SU-DHL-6 (cell line): ENCODE measurements around the gene TMSB15C.
"Not testable (repeated sequence)": the region's sequence is repeated elsewhere in the genome, so short reads cannot be mapped to it uniquely, and the experiment has no call there.

ENCODE experiments used
- H2AFZ ChIP-seq: fragments of 200-600 bp; sonication (generic); 2 replicates; pipeline ENCODE4 v1.6.1; 2014; ENCODE audit warnings: low read depth, mild to moderate bottlenecking, moderate library complexity, mixed read lengths, antibody characterized with exemption, low read length; ENCODE audit not compliant: severe bottlenecking
- H3F3A ChIP-seq: fragments of 200-600 bp; shearing (Covaris generic); 2 replicates; pipeline ENCODE4 v1.6.0; 2016; ENCODE audit warnings: antibody characterized with exemption, mild to moderate bottlenecking; ENCODE audit not compliant: insufficient read depth
- H3K27ac ChIP-seq: fragments of 200-600 bp; sonication (generic); 2 replicates; pipeline ENCODE4 v1.5.1; 2016; ENCODE audit warnings: low read depth, mild to moderate bottlenecking, low read length, moderate library complexity, mixed read lengths
- H3K27me3 ChIP-seq: fragments of 200-600 bp; sonication (generic), shearing (Covaris generic); 2 replicates; pipeline ENCODE4 v1.6.0; 2014; ENCODE audit warnings: mild to moderate bottlenecking, low read length
- H3K36me3 ChIP-seq: fragments of 200-600 bp; sonication (generic); 2 replicates; pipeline ENCODE4 v1.6.1; 2014; ENCODE audit warnings: mild to moderate bottlenecking, low read length, mixed read lengths
- H3K4me2 ChIP-seq: fragments of 300-600, 200-600 bp; shearing (Covaris generic), sonication (generic); 2 replicates; pipeline ENCODE4 v1.6.0; 2014; ENCODE audit warnings: low read length, low read depth, mild to moderate bottlenecking; ENCODE audit not compliant: poor library complexity, severe bottlenecking
- H3K4me3 ChIP-seq: fragments of 200-600 bp; sonication (generic); 2 replicates; pipeline ENCODE4 v1.5.1; 2014; ENCODE audit warnings: antibody characterized with exemption, low read length, mild to moderate bottlenecking, mixed read lengths; ENCODE audit not compliant: insufficient read depth, poor library complexity, severe bottlenecking
- H3K79me2 ChIP-seq: fragments of 200-600 bp; sonication (generic); 2 replicates; pipeline ENCODE4 v1.6.1; 2014; ENCODE audit warnings: mild to moderate bottlenecking, low read length, moderate library complexity; ENCODE audit not compliant: insufficient read depth
- H3K9ac ChIP-seq: fragments of 200-600 bp; sonication (generic); 2 replicates; pipeline ENCODE4 v1.7.0; 2014; ENCODE audit warnings: mild to moderate bottlenecking, low read length
- H3K9me2 ChIP-seq: fragments of 200-600 bp; sonication (generic); replicated peaks from 2 replicates; pipeline ENCODE4 v1.6.1; 2014; ENCODE audit warnings: low read length; ENCODE audit not compliant: insufficient read depth
- H3K9me3 ChIP-seq: fragments of 200-600 bp; sonication (generic); 2 replicates; pipeline ENCODE4 v1.6.1; 2014; ENCODE audit warnings: low read length, mixed read lengths; ENCODE audit not compliant: insufficient read depth
- H4K20me1 ChIP-seq: fragments of 200-600 bp; sonication (generic); 2 replicates; pipeline ENCODE4 v1.6.1; 2014; ENCODE audit warnings: low read depth, mild to moderate bottlenecking, antibody characterized with exemption, low read length, moderate library complexity, mixed read lengths
- CTCF ChIP-seq: fragments of 200-600 bp; sonication (generic); IDR thresholded peaks from one replicate; pipeline ENCODE4 v1.5.1; 2017; ENCODE audit warnings: antibody characterized with exemption, mild to moderate bottlenecking, low read length, moderate library complexity; ENCODE audit not compliant: insufficient read depth, poor library complexity, severe bottlenecking
- EZH2phosphoT487 ChIP-seq: fragments of 200-600 bp; sonication (generic), shearing (Covaris generic); conservative IDR thresholded peaks from 2 replicates; pipeline ENCODE4 v1.6.1; 2018; ENCODE audit warnings: mild to moderate bottlenecking, antibody characterized with exemption, low read length, moderate library complexity, mixed read lengths

The TMSB15C gene

GRCh38 chrX:104085477-104085876 is 9.4 kb upstream of the TMSB15C start:
- no peak overlapping the region for H2AFZ ChIP-seq
- no peaks in the 10 kb centered on the region for H3K27me3 ChIP-seq
- no peaks in the 10 kb centered on the region for H3K9me3 ChIP-seq
- no peaks in the 10 kb centered on the region for H3F3A ChIP-seq
- no peaks in the 10 kb centered on the region for H3K36me3 ChIP-seq
- H3K4me3 ChIP-seq: no peak overlapping the region
- H3K9me2 ChIP-seq: no peaks in the 10 kb centered on the region
- no peaks in the 10 kb centered on the region for H4K20me1 ChIP-seq
- no peak overlapping the region for H3K27ac ChIP-seq
- no peaks in the 10 kb centered on the region for H3K79me2 ChIP-seq
- H3K9ac ChIP-seq: no peak overlapping the region
- TF ChIP-seq EZH2phosphoT487 (no peak), CTCF (no peak)
- H3K4me2 ChIP-seq: no peak overlapping the region

- Histone ChIP-seq H3K79me2 (no peaks in the 10 kb centered on the region), H3K4me3 (no peak overlapping the region), H3K4me2 (no peak overlapping the region), H2AFZ (no peak overlapping the region), H3K27me3 (no peaks in the 10 kb centered on the region), H3K36me3 (no peaks in the 10 kb centered on the region), H3K9ac (no peak overlapping the region), H3K27ac (no peak overlapping the region), H3K9me2 (no peaks in the 10 kb centered on the region), H4K20me1 (no peaks in the 10 kb centered on the region), H3F3A (no peaks in the 10 kb centered on the region), H3K9me3 (no peaks in the 10 kb centered on the region)
- TF ChIP-seq EZH2phosphoT487 (no peak), CTCF (no peak)
Measured at GRCh38 chrX:104084534-104085277, 8.7 kb upstream of the TMSB15C start.

- Histone ChIP-seq H3F3A (no peaks in the 10 kb centered on the region), H3K4me2 (no peak overlapping the region), H3K4me3 (no peak overlapping the region), H3K9me3 (no peaks in the 10 kb centered on the region), H3K79me2 (no peaks in the 10 kb centered on the region), H3K9ac (no peak overlapping the region), H3K9me2 (no peaks in the 10 kb centered on the region), H3K27me3 (no peaks in the 10 kb centered on the region), H2AFZ (no peak overlapping the region), H3K36me3 (no peaks in the 10 kb centered on the region), H4K20me1 (no peaks in the 10 kb centered on the region), H3K27ac (no peak overlapping the region)
- no peak for TF ChIP-seq EZH2phosphoT487
- no peak for TF ChIP-seq CTCF
Measured at GRCh38 chrX:104084063-104084462, 8.0 kb upstream of the TMSB15C start.

- H3K9ac ChIP-seq, H3K79me2 ChIP-seq, H3K4me2 ChIP-seq, H3K9me2 ChIP-seq, H3K9me3 ChIP-seq, H3K27me3 ChIP-seq, H3F3A ChIP-seq, H3K27ac ChIP-seq, H2AFZ ChIP-seq, H3K36me3 ChIP-seq, H4K20me1 ChIP-seq, H3K4me3 ChIP-seq: not testable (repeated sequence)
Measured at GRCh38 chrX:104077854-104078253, 1.8 kb upstream of the TMSB15C start.

- H3K9me3 ChIP-seq, H3K36me3 ChIP-seq, H3K79me2 ChIP-seq, H3K27ac ChIP-seq, H3F3A ChIP-seq, H4K20me1 ChIP-seq, H3K4me2 ChIP-seq, H2AFZ ChIP-seq, H3K9me2 ChIP-seq, H3K9ac ChIP-seq, H3K4me3 ChIP-seq, H3K27me3 ChIP-seq: not testable (repeated sequence)
Measured at GRCh38 chrX:104062636-104063035, 13.4 kb downstream of the TMSB15C start.

- H3F3A ChIP-seq, H2AFZ ChIP-seq, H3K79me2 ChIP-seq, H3K9ac ChIP-seq, H3K27me3 ChIP-seq, H4K20me1 ChIP-seq, H3K4me2 ChIP-seq, H3K9me3 ChIP-seq, H3K27ac ChIP-seq, H3K9me2 ChIP-seq, H3K36me3 ChIP-seq, H3K4me3 ChIP-seq: not testable (repeated sequence)
Measured at GRCh38 chrX:104054956-104055355, 21.1 kb downstream of the TMSB15C start.
